ENCODE measurements around the gene NOMO2.
"Not testable (repeated sequence)": the region's sequence is repeated elsewhere in the genome, so short reads cannot be mapped to it uniquely, and the experiment has no call there.

The NOMO2 gene

DNA sequence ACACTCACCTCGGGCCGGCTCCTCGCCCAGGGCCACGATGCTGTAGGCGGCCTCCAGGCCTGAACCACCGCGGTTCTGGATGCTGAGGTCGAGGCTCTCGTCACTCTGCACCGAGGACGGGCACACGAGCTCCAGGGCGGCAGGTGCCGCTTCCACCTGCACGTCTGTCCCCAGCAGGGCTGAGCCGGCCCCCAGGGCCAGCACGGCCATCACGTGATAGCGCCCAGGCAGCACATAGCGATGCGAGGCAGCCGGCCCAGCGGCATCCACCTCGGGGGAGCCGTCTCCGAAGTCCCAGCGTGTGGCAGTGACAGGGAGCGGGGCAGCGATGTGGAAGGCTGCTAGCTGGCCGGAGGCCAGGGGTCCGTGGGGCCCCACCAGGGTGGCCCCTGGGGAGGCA lies 167.5 kb downstream of the NOMO2 start:
- H3K4me3 ChIP-seq (ENCODE audit: low read depth, low read length); H3K27me3 ChIP-seq (replicated peaks); H3K36me3 ChIP-seq (replicated peaks); DNase-seq; in situ Hi-C loops (cut with HindIII; ENCODE audit: low pct_ligation_motif_present, low sequenced_read_pairs); H3K27ac ChIP-seq: not testable (repeated sequence)

DNA sequence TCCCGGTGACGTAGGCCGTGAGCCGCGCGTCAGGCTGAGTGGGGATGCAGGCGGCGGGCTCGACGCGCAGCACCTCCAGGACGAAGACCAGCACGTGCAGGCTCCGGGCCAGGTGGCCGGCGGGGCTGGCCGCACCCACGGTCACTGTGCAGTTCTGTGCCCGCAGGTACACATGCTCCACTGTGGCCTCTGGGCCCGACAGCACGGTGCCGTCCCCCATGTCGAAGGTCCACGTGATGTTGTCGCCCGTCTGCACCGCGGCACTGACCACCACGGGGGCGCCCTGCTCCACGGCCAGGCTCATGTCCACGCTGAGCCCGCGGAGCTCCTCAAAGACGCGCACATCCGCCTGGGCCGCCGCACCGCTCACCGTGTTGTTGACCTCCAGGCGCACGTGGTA lies 174.1 kb downstream of the NOMO2 start:
- H3K4me3 ChIP-seq (ENCODE audit: low read depth, low read length); H3K27ac ChIP-seq; H3K36me3 ChIP-seq (replicated peaks); in situ Hi-C loops (cut with HindIII; ENCODE audit: low pct_ligation_motif_present, low sequenced_read_pairs); H3K27me3 ChIP-seq (replicated peaks); DNase-seq: not testable (repeated sequence)

DNA sequence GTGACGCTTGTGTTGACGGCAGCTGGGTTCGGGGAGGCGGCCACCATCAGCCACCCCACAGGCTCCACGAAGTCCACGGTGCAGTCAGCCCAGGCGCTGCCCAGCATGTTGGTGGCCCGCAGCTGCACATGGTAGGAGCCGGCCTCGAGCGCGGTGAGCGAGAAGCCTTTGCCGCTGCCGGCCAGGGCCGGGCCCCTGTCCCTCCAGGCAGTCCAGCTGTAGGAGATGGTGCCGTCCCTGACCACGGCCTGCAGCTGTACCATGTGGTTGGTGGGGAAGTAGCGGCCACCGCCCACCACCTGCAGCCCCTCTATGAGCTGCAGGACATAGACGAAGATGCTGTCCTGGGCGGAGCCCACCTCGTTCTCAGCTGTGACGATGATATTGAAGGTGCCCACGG lies 175.4 kb downstream of the NOMO2 start:
- H3K27me3 ChIP-seq (replicated peaks); DNase-seq: not testable (repeated sequence)

DNA sequence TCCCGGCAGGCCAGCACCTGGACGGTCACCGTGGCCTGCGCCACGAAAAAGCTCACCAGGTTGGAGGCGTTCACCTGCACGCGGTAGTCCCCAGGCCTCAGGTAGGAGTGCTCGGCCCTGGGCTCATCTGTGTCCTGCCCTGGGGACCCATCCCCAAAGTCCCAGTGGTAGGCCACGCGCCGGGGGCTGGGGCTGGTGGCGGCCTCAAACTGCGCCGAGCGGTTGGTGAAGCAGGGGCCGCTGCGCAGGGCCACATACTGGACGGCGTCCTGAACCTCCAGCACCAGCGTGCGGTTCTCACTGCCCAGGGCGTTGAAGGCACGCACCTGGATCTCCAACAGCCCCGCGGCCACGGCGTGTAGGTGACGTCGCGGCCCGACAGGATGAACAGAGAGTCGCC lies 176.6 kb downstream of the NOMO2 start:
- in situ Hi-C loops (cut with HindIII; ENCODE audit: low pct_ligation_motif_present, low sequenced_read_pairs); DNase-seq: not testable (repeated sequence)

More for the DNA sequence above, 175.4 kb downstream of the NOMO2 start:
- H3K27ac ChIP-seq; H3K4me3 ChIP-seq (ENCODE audit: low read depth, low read length); H3K36me3 ChIP-seq (replicated peaks); in situ Hi-C loops (cut with HindIII; ENCODE audit: low pct_ligation_motif_present, low sequenced_read_pairs): not testable (repeated sequence)

DNA sequence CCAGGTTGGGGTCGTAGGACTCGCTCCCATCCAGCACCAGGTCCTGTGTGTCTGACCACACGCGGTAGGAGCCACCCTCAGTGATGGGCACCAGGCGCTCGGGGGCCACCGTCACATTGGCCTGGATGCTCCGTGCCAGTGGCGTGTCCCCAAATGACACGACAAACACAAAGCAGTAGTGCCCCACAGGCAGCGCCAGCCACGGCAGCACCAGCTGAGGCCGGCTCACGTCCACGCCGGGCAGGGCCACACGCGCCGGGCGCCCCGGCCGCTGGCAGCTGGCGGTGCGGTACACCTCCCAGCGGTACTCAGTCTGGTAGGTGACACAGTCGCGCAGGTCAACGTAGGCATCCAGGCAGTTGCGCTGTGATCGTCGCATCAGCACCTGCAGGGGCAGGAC lies 177.0 kb downstream of the NOMO2 start:
- H3K4me3 ChIP-seq (ENCODE audit: low read depth, low read length); H3K36me3 ChIP-seq (replicated peaks); H3K27me3 ChIP-seq (replicated peaks); DNase-seq; in situ Hi-C loops (cut with HindIII; ENCODE audit: low pct_ligation_motif_present, low sequenced_read_pairs); H3K27ac ChIP-seq: not testable (repeated sequence)

More for the DNA sequence above, 176.6 kb downstream of the NOMO2 start:
- H3K27ac ChIP-seq; H3K36me3 ChIP-seq (replicated peaks); H3K27me3 ChIP-seq (replicated peaks); H3K4me3 ChIP-seq (ENCODE audit: low read depth, low read length): not testable (repeated sequence)

DNA sequence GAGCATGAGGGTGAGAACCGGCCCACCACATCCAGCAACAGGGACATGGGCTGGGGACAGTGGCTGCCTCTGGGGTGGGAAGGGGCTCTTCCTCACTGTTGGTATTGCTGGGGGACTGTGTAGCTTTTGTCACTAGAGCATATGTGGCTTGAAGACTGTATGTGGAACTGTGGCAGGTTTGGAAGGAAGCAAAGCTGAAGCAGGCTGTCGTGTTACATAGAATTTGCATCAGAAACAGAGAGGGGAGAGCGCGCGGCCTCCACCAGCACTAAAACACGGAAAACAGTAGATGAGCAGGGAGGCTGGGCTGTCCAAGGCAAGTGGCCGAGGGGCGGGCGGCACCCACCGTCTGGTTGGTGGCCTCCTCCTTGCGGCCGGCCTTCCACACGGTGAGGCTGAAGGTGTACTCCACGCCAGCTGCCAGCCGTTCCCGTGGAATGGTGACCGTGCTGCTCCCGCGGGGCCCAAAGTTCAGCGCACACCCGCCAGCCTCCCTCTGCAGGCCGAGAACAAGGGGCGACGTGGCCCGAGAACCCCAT lies 177.7 kb downstream of the NOMO2 start:
- in situ Hi-C loops (cut with HindIII; ENCODE audit: low pct_ligation_motif_present, low sequenced_read_pairs); H3K36me3 ChIP-seq (replicated peaks); DNase-seq; H3K27ac ChIP-seq; H3K27me3 ChIP-seq (replicated peaks); H3K4me3 ChIP-seq (ENCODE audit: low read depth, low read length): not testable (repeated sequence)

DNA sequence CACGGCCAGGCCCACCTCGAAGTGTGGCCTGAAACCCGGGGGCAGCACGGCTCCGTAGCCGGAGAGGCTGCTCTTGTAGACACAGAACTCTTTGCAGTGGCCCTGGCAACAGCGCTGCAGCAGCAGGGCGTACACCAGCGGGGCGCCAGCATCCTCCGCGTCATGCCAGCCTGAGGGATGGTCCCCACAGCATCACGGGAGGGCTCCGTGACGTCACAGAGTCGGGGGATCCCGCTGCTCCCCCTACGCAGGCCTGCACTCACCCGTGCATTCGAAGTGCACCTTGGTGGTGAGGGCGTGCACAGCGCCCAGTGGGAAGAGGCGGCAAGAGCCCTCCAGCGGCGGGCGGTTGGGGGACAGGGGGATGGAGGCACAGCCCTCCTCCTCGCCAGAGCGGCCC lies 179.2 kb downstream of the NOMO2 start:
- H3K27me3 ChIP-seq (replicated peaks); H3K4me3 ChIP-seq (ENCODE audit: low read depth, low read length); H3K36me3 ChIP-seq (replicated peaks); H3K27ac ChIP-seq; DNase-seq; in situ Hi-C loops (cut with HindIII; ENCODE audit: low pct_ligation_motif_present, low sequenced_read_pairs): not testable (repeated sequence)

All from brain microvascular endothelial cell (primary cell).